Stimulated activated naive CD8-positive, alpha-beta T cell treated with anti-CD3 and anti-CD28 coated beads, Interleukin-15, amount 100 ng/mL, for 72 hours (primary cell): ENCODE data around the gene SUN2.

ENCODE experiments used
- ATAC-seq: fragments of 150-1000 bp; cut with Tn5 transposase; 2 replicates; pipeline ENCODE4 v1.10.0; 2021; ENCODE audit warnings: mild to moderate bottlenecking, moderate library complexity
- DNase-seq, 2 donors: peaks; one replicate each; pipeline ENCODE4 v3.0.0; 2021 to 2022
- H3K27ac Mint-ChIP-seq, 2 donors: one replicate each; pipeline ENCODE4 v1.8.0; 2022; ENCODE audit warnings: mild to moderate bottlenecking in 2 of 2, mixed read lengths in 2 of 2, moderate library complexity in 2 of 2
- H3K27me3 Mint-ChIP-seq: one replicate; pipeline ENCODE4 v1.8.0; 2022; ENCODE audit warnings: mixed read lengths
- H3K4me1 Mint-ChIP-seq: one replicate; pipeline ENCODE4 v1.8.0; 2022; ENCODE audit warnings: mild to moderate bottlenecking, mixed read lengths
- H3K4me3 Mint-ChIP-seq, 2 donors: one replicate each; pipeline ENCODE4 v1.8.0; 2022; ENCODE audit warnings: mild to moderate bottlenecking in 2 of 2, mixed read lengths in 2 of 2, moderate library complexity in 1 of 2
- H3K9me3 Mint-ChIP-seq, 2 donors: one replicate each; pipeline ENCODE4 v1.8.0; 2022; ENCODE audit warnings: mixed read lengths in 2 of 2

SUN2 gene

GRCh38 chr22:38751066-38751421 is 4.8 kb downstream of the SUN2 start:
- no peak for DNase-seq
- no peaks in the 10 kb centered on the region for H3K27me3 Mint-ChIP-seq
- peaks cover 66% of the 10 kb centered on the region for H3K4me1 Mint-ChIP-seq
- peak overlapping the region; percentile 99 for H3K27ac Mint-ChIP-seq
- peak overlapping the region; percentile 83 to 99 for H3K4me3 Mint-ChIP-seq
- H3K9me3 Mint-ChIP-seq, result no peaks in the 10 kb centered on the region
- no peak for ATAC-seq

GRCh38 chr22:38750638-38751037 is 5.2 kb downstream of the SUN2 start:
- Mint-ChIP-seq H3K27me3 (no peaks in the 10 kb centered on the region), H3K4me1 (peaks cover 70% of the 10 kb centered on the region), H3K4me3 (peak overlapping the region; percentile 83 to 99), H3K27ac (peak overlapping the region; percentile 99), H3K9me3 (no peaks in the 10 kb centered on the region)
- DNase-seq (no peak), ATAC-seq (no peak)

GRCh38 chr22:38750104-38750503 is 5.7 kb downstream of the SUN2 start:
- ATAC-seq, result no peak
- H3K27me3 Mint-ChIP-seq, result no peaks in the 10 kb centered on the region
- peak overlapping the region; percentile 74 to 83 for H3K27ac Mint-ChIP-seq
- peak overlapping the region; percentile 21 to 83 for H3K4me3 Mint-ChIP-seq
- no peak for DNase-seq
- H3K9me3 Mint-ChIP-seq, result no peaks in the 10 kb centered on the region
- H3K4me1 Mint-ChIP-seq, result peaks cover 74% of the 10 kb centered on the region

DNA sequence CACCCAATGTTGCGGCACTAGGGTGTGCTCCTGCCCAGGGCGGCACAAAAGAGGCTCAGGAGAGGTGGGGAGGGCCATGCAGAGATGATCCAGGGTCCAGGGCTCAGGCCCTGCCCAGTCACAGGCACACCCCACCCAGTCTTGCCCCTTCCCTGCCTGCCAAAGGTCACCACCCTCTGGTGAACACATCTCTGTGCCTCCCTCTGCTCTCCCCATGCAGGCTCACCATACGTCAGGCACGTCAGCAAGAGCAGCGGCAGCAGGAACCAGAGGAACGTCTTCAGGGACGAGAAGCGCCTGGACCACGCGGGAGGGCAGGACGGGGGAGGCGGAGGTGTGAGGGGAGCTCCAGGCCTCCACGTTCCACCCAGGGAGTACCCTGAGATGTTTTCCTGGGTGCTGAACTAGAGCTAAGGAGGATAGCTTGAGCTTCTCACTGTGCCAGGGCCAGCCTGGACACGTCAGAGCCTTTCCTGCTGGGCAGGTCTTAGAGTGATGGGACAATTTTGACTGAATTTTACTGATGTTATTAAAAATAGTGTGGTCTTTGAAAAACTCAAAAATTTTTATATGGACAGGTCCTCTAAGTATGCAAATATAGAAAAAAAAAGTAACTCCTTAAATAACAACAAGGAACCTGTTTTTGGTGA is 7.2 kb downstream of the SUN2 start:
- Mint-ChIP-seq H3K4me1 (peaks cover 73% of the 10 kb centered on the region), H3K27me3 (no peaks in the 10 kb centered on the region), H3K9me3 (no peaks in the 10 kb centered on the region), H3K27ac (peak overlapping the region; percentile 61 to 85), H3K4me3 (no peak overlapping the region)
- ATAC-seq (no peak), DNase-seq (no peak)

GRCh38 chr22:38745676-38746460 is 9.9 kb downstream of the SUN2 start:
- no peaks in the 10 kb centered on the region for H3K27me3 Mint-ChIP-seq
- ATAC-seq (no peak), DNase-seq (no peak)
- H3K9me3 Mint-ChIP-seq, result no peaks in the 10 kb centered on the region
- H3K4me3 Mint-ChIP-seq, result no peak overlapping the region
- peaks cover 63% of the 10 kb centered on the region for H3K4me1 Mint-ChIP-seq
- peak overlapping the region; percentile 40 to 82 for H3K27ac Mint-ChIP-seq

- peaks cover 61% of the 10 kb centered on the region for H3K4me1 Mint-ChIP-seq
- DNase-seq (no peak), ATAC-seq (no peak)
- no peak overlapping the region for H3K4me3 Mint-ChIP-seq
- H3K27ac Mint-ChIP-seq, result peak overlapping the region; percentile 57 to 78
- H3K9me3 Mint-ChIP-seq, result no peaks in the 10 kb centered on the region
- no peaks in the 10 kb centered on the region for H3K27me3 Mint-ChIP-seq
Measured at GRCh38 chr22:38744981-38745380, 10.8 kb downstream of the SUN2 start.

DNA sequence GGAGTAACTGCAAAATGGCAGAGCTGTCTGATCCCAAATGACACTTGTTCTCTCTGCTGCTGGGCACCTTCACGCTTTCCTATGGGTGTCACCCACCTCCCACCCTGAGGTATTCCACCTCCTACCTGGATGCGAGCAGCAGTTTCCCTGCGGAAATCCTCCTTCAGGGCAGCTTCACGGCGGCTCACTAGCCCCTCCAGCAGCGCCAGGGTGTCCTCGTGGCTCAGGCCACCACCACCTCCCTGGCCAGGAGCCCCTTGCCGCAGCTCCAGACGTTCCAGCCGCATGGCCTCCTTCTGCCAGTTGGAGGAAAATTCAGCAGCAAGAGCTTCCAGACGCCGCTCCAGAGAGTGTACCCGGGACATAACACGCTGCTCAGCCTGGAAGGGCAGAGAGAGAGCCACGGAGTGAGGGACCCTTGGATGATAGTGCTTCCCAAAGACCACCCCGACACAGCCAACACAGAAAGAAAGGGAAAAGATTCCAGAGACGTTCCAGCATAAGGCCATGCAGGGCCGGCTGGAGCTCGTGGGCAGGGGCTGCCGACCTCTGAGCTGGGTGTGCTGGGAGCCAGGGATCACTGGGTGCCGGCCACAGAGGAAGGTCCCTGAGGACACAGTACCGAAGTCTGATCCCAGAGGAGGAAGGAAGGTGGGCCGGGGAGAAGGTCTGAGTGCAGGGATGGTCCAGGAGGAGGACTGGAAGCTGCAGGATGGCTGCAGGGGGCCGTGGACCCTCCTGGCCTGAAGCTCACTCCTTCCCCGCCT is 13.4 kb downstream of the SUN2 start:
- no peak for ATAC-seq
- H3K27ac Mint-ChIP-seq, result peak overlapping the region in 1 of 2 donors; percentile 93
- no peak for DNase-seq
- H3K4me3 Mint-ChIP-seq, result no peak overlapping the region
- no peaks in the 10 kb centered on the region for H3K9me3 Mint-ChIP-seq
- no peaks in the 10 kb centered on the region for H3K27me3 Mint-ChIP-seq
- peaks cover 64% of the 10 kb centered on the region for H3K4me1 Mint-ChIP-seq

- DNase-seq, result no peak
- ATAC-seq, result no peak
- Mint-ChIP-seq H3K27me3 (no peaks in the 10 kb centered on the region), H3K27ac (peak overlapping the region; percentile 49 to 95), H3K4me3 (peak overlapping the region in 1 of 2 donors; percentile 44), H3K4me1 (peaks cover 72% of the 10 kb centered on the region), H3K9me3 (no peaks in the 10 kb centered on the region)
Measured at GRCh38 chr22:38741576-38741975, 14.2 kb downstream of the SUN2 start.

- no peak overlapping the region for H3K4me3 Mint-ChIP-seq
- DNase-seq (no peak), ATAC-seq (no peak)
- H3K27me3 Mint-ChIP-seq, result no peaks in the 10 kb centered on the region
- H3K4me1 Mint-ChIP-seq, result peaks cover 75% of the 10 kb centered on the region
- no peaks in the 10 kb centered on the region for H3K9me3 Mint-ChIP-seq
- H3K27ac Mint-ChIP-seq, result peak overlapping the region in 1 of 2 donors; percentile 95
Measured at GRCh38 chr22:38741166-38741565, 14.6 kb downstream of the SUN2 start.

DNA sequence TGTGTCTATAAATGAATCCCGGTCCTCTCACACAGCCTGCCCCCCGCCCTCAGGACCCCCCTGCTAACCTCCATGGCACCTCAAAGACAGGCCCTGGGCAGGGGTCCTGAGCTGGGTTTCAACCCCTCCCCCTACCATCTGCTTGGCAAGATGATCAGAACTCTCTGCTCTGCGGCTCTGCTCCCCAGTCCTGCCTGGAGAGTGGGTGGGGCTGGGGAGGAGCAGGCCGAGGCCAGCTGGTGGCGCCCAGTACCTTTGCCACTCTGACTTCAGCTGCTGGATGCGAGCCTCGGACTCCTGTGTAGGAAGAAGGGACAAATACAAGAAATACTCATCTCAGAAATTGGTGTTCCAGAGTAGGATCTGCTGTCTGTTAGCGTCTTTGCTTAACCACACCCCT is 15.0 kb downstream of the SUN2 start:
- no peaks in the 10 kb centered on the region for H3K27me3 Mint-ChIP-seq
- DNase-seq (no peak), ATAC-seq (no peak)
- no peak overlapping the region for H3K4me3 Mint-ChIP-seq
- no peaks in the 10 kb centered on the region for H3K9me3 Mint-ChIP-seq
- peak overlapping the region in 1 of 2 donors; percentile 91 for H3K27ac Mint-ChIP-seq
- H3K4me1 Mint-ChIP-seq, result peaks cover 75% of the 10 kb centered on the region

DNA sequence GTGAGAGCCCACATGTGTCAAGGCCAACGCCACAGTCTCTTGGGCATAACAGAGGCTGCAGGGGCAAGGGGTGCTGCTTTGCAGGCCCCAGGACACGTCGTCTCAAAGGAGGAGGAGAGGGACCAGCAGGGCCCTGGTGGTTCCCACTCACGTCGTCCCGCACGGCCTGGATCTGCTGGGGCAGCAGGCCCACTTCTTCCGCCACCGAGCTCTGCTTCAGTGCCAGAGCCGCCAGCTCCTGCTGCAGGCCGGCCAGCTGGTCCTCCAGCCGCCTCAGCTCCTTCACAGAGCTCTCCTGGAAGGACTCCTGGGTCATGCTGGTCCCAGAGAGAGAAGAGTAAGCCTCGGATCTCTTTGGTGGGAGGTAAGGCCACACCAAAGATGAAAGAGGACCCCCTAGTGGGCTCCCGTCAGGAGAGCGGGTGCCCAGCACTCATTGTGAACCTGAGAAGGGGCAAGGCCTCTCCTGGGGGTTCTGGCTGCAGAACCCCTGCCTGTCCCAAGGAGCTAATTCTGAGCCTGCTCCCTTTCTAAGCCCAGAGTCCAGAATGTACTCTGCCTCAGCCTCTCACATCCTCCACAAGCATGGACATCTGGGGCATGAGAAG is 15.6 kb downstream of the SUN2 start:
- H3K4me3 Mint-ChIP-seq, result no peak overlapping the region
- H3K9me3 Mint-ChIP-seq, result no peaks in the 10 kb centered on the region
- peaks cover 77% of the 10 kb centered on the region for H3K4me1 Mint-ChIP-seq

DNA sequence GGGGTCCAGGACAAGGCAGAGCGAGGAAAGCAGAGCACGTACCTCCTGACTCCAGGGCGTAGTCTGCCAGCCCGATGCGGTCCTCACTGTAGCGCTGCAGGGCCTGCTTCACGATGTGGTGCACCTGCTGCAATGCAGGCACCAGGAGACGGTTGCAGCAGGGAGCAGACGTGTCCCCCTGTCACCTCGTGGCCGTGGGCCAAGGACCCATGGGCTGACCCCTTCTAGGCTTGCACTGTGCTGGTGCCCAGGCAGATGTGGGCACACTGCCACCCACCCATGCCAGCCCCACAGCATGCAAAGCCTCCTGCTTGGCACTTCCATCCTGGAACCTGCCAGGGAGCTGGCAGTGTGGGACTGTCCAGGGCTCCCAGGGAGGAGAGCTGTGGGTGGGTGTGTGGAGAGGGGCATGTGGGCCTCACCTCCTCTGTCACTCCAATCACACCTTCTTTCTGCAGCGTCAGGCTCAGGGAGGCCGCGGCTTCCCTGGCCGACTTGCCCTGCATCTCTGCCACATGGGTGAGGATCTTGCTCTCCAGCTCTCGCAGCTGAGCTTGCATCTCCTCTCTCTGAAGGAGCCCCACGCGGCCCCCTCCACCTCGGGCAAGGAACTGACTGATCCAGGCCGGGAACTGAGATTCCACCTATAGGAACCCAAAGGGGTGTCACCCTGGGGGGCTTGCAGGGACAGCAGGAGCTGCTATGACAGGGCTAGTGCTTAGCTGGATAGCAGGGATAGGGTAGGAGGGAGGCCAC is 16.3 kb downstream of the SUN2 start:
- Mint-ChIP-seq H3K4me3 (no peak overlapping the region), H3K9me3 (no peaks in the 10 kb centered on the region), H3K4me1 (peaks cover 80% of the 10 kb centered on the region), H3K27me3 (no peaks in the 10 kb centered on the region), H3K27ac (peak overlapping the region; percentile 25 to 95)
- ATAC-seq, result no peak
- DNase-seq, result peak in 1 of 2 donors; percentile 14

More for the DNA sequence above, 15.6 kb downstream of the SUN2 start:
- ATAC-seq, result no peak
- Mint-ChIP-seq H3K27me3 (no peaks in the 10 kb centered on the region), H3K27ac (peak overlapping the region; percentile 25 to 91)
- DNase-seq, result no peak

GRCh38 chr22:38738475-38739070 is 17.2 kb downstream of the SUN2 start:
- ATAC-seq (no peak), DNase-seq (peak in 1 of 2 donors; percentile 12)
- H3K9me3 Mint-ChIP-seq, result no peaks in the 10 kb centered on the region
- peaks cover 89% of the 10 kb centered on the region for H3K4me1 Mint-ChIP-seq
- H3K27me3 Mint-ChIP-seq, result no peaks in the 10 kb centered on the region
- peak overlapping the region in 1 of 2 donors; percentile 42 for H3K4me3 Mint-ChIP-seq
- peak overlapping the region in 1 of 2 donors; percentile 96 for H3K27ac Mint-ChIP-seq

GRCh38 chr22:38737302-38738060 is 18.3 kb downstream of the SUN2 start:
- Mint-ChIP-seq H3K4me3 (no peak overlapping the region), H3K4me1 (peaks cover 96% of the 10 kb centered on the region), H3K9me3 (no peaks in the 10 kb centered on the region), H3K27me3 (no peaks in the 10 kb centered on the region), H3K27ac (peak overlapping the region; percentile 49 to 96)
- ATAC-seq (no peak), DNase-seq (peak in 1 of 2 donors; percentile 14)
